ENCODE data around the gene PP2D1.

DNA sequence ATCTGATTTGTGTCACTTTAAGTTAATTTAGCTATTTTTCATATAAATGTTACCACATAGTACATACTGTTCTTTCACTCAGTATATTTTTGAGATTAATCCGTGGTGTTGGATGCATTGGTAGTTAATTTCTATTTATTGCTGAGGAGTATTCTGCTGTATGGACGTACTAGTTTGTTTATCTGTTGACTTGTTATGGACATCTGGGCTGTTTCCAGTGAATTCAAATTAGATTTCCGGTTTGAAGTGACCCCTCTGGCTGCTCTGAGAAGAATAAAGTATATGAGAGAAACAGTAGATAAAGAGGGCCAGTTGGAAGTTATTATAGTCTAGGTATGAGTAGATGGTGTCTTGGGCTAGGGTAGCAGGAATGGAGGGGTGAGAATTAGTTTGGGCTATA lies 43.8 kb upstream of the PP2D1 start:
- TF ChIP-seq CTCF (conservative IDR thresholded peaks at IDR 0.05; ENCODE audit: low read depth, low read length) = no peak
- no peak for TF ChIP-seq EZH2 (IDR thresholded peaks at IDR 0.05; ENCODE audit: borderline replicate concordance, low read depth, low read length, poor library complexity, severe bottlenecking)

Measured in A673 (cell line).